GM21447 (cell line): Measurements from ENCODE around the gene SUGCT.
"Not testable (repeated sequence)": the region's sequence is repeated elsewhere in the genome, so short reads cannot be mapped to it uniquely, and the experiment has no call there.

Source experiments
- ATAC-seq: cut with Tn5 transposase; IDR thresholded peaks from one replicate; pipeline ENCODE4 v1.9.1; 2021; ENCODE audit not compliant: unreplicated experiment

The SUGCT gene

DNA sequence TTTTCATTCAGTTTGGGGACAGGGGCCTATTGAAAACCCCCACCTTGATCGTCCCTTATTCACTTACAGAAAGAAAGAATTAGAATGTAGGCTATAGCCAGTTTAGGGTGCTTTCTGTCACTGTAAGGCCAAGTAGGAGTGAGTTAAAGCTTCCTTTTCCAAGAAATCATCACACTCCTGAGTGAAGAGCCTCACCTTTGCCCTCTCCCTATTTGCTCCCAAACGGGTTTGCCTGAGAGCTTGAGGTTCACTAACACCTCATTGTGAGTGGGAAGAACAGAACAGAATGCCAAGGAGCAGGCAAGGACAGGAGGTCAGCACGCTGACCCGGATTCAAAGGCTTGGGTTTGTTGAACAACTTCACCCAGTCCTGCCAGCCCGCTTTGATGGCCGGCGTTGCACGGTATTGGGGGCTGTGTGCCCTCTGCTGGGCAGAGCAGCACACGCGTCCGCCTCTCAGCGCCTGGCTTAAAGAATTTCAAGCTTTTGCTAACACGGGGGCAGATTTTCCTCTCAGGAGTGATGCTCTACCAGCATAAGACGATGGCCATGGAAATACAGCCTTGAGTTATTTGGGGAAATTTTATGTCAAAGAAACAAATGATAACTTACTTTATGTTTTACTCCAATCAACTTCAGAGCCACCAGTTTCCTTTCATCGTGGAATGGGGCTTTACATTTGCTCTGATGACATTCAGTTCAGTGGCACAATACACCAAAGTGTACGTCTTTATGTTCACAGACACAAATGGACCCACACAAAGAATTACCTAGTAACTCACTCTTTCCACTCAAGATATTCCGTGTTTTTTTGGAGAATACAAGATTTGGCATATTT is 470.0 kb downstream of the SUGCT start:
- no peak for ATAC-seq

DNA sequence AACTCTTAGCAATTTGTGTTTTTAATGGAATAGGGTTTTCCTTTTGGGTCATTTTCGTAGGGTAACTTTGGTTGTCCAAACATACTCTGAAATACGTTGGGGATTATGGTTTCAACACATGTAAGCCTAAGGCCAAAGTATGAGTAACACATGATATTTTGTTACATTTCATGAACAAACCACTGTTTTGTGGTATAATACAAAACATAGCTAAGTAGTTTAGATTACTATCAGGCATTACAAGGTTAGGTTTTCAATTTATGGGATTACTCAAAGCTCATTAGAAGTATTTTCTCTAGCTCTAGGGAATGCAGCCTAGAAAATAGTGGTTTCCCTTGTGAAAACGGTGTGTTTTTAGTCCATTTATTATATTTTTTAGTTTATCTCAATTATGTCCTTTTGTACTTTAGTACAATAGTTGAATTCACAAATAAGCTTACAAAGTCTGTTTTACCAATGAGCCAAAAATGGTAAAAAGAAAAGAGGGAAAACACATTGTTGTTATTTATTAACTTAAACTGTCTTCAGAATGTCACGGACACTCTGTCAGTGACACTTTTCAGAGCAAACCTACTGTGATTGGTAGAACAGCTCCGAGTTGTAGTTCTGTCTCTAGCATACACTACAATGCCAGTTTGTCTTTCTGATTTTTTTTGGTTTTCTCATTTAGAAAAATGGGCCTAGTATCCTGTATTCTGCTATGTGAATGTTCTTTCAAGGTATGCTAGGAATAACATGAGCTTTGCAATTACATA is 473.7 kb downstream of the SUGCT start:
- no peak for ATAC-seq

DNA sequence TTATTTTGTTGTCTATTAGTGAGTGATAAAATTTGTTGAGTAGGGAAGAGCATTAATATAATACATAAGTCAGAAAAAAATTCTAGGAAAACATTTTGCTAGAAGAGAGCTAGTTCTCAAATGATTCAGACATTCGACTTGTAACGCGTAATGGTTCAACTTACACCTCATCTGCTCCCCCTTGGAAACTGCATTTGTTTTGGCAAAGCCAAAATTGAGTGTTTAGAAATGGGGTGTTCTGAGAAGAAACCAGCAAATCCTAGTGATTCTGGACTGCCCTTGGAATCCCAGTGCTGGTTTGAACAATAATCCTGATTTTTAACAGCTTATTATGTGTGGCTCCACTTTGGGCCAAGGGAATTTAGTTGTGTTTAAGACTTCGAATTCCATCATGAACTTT is 475.7 kb downstream of the SUGCT start:
- ATAC-seq = no peak

DNA sequence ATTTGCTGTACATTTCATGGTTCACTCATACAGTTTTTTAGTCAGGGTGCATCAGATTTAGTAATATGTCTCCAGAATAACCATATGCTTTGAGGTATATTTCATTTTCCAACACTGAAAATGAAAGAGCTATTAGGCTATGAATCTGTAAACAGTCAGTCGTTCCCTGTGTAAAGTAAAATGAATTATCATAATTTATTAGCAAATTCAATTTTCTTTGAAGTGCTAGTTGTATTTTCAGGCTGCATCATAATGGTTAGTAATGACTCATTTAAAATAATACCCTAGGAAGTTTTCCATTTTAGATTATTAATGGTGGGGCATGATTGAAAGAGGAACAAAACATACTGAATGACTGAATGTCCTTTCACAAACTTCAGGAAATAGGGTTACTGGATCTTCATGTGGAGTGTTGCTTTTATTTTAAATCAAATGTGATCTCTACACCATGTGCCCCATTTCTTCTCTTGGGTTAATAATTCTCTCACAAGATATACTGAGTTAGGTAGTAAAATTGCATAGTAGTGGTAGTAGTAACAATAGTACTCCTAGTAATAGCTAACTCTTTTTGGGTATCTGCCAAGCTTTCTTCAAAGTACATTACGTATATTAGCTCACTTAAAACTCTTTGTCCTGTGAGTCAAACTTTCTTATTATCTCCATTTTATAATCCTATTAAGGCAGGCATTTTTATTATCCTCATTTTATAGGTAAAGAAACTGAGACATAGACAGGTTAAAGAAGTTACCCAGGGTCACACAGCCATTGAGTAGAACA is 476.5 kb downstream of the SUGCT start:
- ATAC-seq = no peak

DNA sequence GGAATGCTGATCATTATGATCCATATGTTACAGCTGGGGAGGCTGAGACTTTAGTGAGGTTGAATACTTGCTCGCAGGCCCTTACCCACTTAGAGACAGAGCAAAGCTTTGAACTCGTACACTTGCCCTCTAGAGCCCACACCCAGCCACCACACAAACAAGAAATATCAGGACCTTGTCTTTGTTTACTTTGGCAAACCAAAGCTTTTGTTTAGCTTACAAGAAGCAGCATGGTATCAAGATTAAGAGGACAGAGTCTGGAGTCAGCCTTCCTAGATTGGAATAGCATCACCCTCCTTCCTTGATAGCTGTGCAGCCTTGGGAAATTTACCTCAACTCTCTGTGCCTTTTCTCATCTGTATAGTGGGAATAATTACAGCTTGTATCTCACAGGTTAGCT is 477.5 kb downstream of the SUGCT start:
- ATAC-seq = no peak

DNA sequence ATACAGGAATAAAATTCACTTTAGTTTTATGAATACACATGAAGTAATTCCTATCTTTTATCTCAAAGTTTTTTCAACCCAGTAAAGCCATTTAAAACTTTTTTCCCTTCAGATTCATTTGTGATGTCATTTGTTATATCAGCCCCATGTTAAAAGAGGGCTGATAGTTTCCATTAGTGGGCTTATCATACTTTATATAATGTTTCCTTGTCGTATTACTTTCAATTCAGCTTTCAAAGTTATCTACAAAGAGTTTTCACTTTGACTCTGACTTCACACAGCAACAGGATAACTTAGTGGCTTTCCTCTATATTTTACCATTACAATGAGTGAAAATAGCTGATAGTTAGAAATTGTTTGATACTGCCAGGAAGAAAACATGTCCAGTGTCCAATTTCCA is 484.8 kb downstream of the SUGCT start:
- no peak for ATAC-seq

DNA sequence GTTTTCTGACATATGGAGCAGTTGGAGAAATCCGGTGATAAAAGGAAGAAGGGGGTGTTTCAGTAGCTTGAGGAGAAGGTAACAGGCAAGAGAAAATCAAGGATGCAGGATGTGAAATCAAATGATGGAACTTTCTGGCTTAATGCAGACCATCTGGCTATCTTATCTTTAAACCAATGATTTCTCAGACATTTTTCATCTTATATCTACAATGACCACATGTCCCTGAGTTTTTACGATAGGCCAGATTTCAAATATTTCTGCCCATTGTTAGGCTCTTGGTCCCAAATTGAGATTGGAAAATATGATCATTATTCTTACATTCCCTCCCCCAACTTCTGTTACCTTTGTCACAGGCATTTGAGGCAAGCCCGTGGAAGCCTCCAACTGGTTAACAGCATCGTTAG is 486.8 kb downstream of the SUGCT start:
- no peak for ATAC-seq

DNA sequence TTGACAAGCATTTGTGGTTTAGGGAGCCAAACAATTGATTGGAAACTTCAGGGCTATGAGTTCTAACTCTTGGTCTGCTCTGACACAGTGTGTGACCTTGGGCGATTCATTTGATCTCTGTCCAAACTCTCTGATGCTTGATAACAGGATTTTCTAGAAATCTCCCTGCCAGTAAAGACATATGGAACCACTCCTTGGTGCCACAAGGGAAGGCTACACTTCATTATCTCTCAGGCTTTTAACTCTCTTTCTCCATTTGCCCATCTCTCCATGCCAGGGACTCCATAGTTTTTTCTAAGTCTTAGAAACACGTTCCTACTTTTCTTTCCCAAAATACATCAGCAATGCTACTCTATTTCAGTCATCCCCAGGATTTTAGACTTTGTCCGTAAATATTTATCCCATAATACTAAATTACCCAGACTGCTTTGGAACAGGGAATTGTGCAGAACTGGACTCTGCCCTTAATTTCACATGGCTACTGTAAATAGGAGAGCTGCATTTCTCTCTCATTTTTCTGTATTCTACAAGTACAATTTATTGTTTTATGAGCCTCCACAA is 488.2 kb downstream of the SUGCT start:
- ATAC-seq = no peak

DNA sequence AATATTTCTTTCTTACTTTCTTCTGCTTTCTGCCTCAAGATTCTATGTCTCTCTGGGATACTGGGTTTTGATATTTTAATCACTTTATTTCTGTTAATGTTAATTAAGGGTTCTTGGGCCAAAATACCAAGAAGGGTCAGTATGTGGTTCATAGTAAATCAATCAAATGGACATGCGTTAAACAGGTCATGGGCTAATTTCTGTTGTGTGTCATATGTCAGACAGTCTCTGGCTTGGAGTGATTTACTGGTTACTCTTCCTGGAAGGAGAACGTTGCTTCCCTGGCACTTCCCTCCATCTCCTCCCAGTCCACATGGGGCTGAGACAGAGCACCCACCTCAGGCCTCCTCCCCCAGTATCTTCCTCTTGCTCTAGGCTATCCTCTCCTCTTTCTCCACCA is 489.1 kb downstream of the SUGCT start:
- no peak for ATAC-seq

DNA sequence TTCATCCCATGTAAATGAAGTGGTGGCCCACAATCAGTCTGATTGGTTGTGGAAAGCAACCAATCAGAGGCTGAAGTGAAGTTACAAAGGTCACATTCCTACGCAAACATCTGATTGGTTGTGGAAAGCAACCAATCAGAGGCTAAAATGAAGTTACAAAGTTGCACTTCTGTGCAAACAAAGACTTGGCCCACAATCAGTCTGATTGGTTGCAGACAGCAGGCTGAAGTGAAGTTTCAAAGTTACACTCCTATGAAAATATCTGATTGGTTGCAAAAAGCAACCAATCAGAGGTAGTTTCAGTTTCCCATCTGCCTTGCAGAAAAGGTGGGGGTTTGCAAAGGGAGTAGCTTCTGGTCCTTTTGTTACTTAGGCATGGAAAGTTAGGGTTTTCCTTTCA is 492.6 kb downstream of the SUGCT start:
- not testable (repeated sequence) for ATAC-seq

DNA sequence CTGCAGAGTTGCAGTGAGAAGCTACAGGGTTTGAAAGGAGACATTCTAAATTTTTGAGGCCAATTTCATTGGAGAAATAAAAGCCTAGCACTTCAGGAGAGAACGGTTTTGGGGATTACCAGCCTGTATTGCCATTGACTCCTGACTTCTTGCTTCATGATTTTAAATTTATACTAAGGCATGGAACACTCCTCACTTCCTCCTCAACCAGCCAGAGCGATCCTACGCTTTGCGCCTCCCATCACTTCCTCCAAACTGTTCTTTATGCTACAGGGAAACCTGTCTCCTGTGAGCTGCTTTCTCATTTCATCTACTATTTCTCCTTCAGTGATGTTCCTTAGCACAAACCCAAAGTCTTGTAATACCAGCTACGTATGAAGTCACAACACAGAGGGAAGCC is 495.1 kb downstream of the SUGCT start:
- ATAC-seq = no peak

DNA sequence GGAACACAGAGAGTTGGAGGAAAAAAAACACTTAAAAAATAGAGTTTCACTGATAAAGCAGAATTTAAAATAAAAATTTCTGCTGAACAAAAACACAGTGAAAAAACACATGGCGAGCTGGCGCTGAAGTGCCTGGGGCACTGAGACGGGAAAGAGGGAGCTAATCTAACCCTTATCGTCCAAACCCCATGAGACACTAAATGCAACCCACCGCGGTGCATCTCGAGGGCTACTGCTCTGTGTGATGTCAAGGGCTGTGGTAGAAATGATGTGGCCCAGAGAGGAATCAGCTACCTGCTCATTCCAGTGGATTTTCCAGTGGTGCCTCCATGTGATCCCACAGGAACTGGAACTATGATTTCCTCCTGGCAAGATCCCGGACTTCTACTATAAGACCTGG is 499.3 kb downstream of the SUGCT start:
- ATAC-seq = no peak

DNA sequence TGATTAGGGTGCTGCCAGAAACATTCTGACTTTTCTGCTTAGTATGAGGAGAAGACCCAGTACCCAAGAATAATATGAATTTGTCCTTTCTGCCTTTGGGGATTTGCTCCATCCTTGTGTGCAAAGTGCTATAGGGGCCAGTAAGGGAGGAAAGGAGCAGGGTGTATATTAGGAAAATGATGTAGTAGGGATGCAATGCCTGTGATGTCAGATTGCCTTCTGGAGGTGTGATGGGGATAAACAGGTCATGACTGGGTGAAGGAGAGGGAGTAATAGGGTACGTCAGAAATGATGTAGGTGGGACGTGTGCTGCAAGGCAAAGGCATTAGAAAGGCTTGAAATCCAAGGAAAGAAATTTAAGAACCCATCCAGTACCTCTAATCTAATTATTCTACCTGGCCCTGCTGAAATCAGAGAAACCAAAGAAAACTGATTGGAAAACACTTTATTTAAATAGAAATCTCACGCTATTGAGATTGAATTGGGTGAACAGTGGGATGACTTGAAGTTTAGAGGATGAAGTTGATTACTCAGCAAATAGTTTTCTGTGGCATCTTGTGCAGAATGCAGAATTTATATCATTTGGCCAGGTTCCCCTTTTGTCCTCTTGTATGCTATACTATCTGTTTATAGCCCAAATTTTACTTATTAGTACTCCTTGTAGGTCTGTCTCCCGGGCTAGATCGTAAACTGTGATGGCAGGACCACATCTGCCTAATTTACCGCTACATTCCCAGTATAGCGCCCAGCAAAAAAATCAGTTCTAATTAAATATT is 503.9 kb downstream of the SUGCT start:
- no peak for ATAC-seq

DNA sequence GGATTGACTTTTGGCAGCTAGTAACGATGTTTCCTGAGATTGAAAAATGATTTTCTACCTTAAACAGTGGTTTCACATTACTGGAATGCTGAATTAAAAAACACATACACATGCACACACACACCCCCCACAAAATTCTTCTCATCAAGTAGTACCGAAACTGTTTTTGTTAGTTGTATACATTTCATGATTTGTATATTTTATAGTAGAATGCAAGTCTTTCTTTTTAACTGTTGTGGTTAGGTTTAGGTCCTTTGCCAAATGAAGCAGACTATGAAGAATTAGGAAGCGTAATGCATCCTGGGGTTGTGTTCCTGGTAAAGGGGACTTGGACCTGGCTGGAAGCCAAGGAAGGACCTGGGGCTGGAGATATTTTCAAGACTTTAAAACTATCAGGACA is 505.8 kb downstream of the SUGCT start:
- no peak for ATAC-seq

DNA sequence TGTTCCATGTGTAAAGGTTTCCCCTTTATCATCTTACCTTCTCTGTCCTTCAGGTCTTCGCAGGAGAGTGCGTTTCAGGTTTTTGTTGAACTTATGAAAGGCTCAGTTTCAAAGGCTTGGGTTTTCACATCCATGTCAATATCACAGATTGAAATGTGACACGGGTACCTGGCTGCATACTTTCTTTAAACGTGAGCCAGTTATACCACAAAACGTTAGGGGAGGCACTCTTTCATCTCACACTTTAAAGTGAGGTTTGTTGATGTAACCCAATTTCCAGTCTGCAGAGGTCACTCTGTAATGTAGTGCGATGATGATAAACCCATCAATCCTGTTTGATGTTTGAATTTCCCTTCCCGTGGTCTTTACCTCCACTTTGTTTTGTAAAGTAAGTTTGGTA is 506.9 kb downstream of the SUGCT start:
- ATAC-seq = no peak

DNA sequence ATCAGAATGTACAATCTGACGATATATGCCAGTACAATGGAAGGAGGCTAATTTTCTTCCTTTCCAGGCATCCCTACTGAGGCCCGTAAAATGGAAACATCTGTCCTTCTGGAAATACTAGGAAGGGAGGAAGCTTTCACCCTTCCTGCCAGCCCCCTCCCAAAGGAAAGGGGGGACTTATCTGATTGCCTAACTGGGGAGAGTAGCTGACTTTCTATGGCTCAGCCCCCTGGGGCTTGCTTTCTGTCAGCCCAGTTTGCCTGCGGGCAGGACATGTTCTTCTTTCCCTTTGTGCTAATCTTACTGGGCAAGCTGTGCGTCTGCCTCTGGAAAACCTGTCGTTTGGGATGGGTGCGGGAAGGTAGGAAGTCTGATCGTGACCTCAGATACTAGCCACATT is 508.9 kb downstream of the SUGCT start:
- no peak for ATAC-seq

DNA sequence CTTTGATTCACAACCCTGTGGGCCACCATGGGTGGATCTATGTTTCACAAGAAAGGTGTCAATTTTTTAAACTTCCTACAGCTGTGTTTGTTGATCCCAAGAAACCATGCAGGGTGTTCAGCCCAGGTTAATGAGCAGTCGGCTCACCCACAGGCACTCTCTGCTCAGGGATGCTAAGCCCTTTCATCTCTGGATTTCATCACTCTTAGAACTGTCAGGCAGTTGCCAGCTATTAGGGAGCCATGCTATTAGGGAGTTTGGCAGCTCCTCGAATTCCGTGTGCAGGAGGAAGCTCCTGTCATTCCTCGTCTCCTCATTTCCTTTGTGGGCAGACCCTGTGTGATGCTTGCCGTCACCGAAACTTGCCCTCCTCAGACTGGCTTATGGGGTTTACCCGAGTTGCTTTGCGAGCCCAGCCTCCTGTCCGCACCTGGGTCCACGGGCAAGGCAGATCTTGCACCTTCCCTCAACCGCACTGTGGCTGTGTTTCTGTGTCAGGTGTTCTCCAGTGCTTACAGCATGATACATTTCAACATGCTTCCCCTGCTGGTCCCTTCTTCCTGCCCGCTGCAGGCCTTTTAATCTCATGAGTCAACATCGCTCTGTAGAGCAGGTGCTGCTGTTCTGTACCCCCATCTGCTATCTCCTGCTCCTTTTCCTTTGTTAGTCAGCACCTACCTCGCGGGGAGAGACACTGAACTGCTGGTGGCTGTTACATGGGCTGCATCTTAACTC is 509.8 kb downstream of the SUGCT start:
- no peak for ATAC-seq

DNA sequence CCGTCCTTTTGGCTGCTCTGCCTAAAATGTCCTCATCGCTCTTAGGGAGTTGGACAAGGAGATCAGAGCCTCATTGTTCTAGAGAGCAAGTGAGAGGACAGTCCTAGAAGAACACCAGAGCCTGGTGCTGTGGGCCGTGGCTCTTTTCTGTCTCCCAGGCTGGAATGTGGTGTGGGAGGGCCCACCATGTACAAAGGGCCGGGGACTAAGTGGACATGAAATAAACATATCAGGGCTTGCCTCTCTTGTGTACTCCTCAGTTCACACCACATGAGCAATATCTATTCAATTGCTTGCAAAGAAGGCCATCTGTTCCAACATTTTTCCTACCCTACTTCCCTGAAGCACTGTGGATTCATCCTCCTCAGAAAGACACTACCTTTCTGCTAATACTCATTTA is 510.4 kb downstream of the SUGCT start:
- ATAC-seq = no peak

DNA sequence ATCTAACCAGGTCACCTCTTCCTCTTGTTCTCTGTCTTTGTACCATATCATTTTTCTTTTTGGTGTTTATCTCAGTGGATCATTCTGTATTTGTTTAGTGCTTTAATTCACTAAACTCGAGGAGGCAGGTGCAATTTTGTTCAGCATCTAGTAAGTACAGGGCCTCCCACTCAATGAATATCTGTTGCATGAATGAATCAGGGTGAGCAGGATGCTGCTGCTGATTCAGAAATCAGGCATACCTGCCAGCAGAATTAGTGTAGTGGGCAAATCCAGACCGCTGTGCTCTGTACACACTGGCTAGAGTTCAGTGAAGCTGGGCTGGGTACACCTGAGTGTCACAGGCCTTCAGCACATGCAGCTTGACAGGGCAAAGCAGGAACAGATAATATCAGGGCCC is 511.9 kb downstream of the SUGCT start:
- ATAC-seq = no peak

DNA sequence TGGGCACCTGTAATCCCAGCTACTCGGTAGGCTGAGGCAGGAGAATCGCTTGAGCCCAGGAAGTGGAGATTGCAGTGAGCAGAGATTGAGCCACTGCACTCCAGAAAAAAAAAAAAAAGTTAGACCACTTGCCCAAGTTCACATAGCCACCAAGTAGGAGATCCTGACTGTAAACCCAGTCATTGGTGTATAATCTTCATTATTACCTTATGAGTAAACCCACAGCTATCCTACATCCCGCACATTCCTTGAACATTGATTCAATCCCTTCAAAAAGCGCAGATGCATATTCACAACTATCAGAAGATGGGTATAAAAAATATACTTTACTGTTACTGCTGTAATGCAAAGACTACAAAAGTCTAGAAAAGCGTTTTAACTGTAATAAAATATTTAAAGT is 512.9 kb downstream of the SUGCT start:
- no peak for ATAC-seq
